GM23248 (cell line): Measurements from ENCODE around the gene CAMTA1.

Experiments
- EZH2 ChIP-seq: fragments of 200-600 bp; sonication (generic); IDR thresholded peaks from 2 replicates; pipeline ENCODE4 v1.6.1; 2018; ENCODE audit warnings: antibody characterized with exemption, mild to moderate bottlenecking; ENCODE audit not compliant: insufficient read depth, poor library complexity, severe bottlenecking
- EZH2phosphoT487 ChIP-seq: fragments of 200-600 bp; sonication (generic); IDR thresholded peaks from 2 replicates; pipeline ENCODE4 v1.6.1; 2018; ENCODE audit warnings: antibody characterized with exemption, moderate library complexity, mild to moderate bottlenecking, low read depth; ENCODE audit not compliant: insufficient read depth

DNA sequence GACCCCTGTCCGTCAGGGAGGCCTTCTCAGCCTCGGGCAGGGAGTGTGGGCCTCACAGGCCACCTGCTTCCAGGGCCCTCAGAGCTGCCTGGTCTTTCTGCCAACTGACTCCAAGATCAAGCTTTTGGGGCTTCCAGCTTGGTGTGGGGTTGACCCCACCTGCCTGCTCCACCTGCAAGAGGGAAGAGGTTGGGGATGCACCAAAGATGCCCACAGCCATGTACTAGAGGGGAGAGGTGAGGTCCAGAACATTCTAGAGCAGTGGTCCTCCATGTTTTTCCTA, 719.1 kb downstream of the CAMTA1 start:
- no peak for TF ChIP-seq EZH2
- TF ChIP-seq EZH2phosphoT487, result no peak
